ENCODE measurements around the gene CARNS1. TPM values are rescaled to one million over a fixed set of nuclear protein-coding genes. Genes with fewer than 3 reads are reported as not detected.
"Not testable (repeated sequence)": the region's sequence is repeated elsewhere in the genome, so short reads cannot be mapped to it uniquely, and the experiment has no call there.

The CARNS1 gene
- total RNA-seq, 1 donor from 2014 or later, result 14.5 TPM

DNA sequence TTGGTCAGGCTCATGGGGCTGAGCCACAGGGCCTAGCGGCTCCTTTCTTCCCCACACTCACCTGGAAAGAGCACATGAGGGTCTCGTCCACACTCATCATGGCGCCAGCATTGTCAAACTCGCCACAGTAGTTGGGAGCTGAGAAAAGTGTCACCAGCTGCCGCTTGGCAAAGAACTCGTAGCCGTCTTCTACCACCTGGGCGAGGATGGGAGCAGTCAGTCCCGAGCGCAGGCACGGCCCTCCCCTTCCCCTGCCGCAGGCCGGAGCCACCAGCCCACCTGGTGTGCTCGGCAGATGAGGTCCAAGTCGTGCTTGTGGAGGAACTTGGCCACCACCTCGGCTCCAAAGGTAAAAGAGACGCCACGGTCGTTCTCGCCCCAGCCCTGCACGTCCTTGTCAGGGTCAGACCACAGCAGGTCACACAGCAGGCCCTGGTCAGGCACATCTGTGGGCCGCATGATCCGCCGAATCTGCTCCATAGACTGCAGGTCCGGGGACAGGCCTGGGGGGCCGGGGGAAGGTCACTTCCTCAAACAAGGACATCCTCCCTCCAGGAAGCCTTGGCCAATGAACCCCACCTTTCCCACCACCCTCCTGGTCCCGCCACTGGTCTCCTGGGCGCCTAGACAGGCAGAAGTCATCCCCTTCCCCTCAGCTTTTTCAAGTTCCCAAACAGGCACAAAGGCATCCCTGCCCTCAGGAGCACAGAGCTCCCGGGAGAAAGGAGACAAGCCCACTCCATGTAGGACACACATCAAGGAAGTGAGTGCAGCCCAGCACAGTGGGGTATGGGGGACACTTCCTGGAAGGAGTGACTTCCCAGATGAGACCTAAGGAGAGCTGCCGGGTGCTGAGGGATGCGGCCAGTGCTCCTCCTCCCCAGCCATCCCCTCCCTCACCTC is 16.6 kb upstream of the CARNS1 start:
- TF ChIP-seq, protein P1, sequence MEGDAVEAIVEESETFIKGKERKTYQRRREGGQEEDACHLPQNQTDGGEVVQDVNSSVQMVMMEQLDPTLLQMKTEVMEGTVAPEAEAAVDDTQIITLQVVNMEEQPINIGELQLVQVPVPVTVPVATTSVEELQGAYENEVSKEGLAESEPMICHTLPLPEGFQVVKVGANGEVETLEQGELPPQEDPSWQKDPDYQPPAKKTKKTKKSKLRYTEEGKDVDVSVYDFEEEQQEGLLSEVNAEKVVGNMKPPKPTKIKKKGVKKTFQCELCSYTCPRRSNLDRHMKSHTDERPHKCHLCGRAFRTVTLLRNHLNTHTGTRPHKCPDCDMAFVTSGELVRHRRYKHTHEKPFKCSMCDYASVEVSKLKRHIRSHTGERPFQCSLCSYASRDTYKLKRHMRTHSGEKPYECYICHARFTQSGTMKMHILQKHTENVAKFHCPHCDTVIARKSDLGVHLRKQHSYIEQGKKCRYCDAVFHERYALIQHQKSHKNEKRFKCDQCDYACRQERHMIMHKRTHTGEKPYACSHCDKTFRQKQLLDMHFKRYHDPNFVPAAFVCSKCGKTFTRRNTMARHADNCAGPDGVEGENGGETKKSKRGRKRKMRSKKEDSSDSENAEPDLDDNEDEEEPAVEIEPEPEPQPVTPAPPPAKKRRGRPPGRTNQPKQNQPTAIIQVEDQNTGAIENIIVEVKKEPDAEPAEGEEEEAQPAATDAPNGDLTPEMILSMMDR (IDR thresholded peaks at IDR 0.05; ENCODE audit: borderline replicate concordance), result no peak
- Histone ChIP-seq H3K36me3 (peaks cover 50% of the 10 kb centered on the region), H3K27ac (replicated peaks) (no peak overlapping the region), H3K27me3 (ENCODE audit: low read depth) (no peaks in the 10 kb centered on the region), H3K9me3 (replicated peaks) (no peaks in the 10 kb centered on the region), H3K4me1 (peaks cover 68% of the 10 kb centered on the region), H3K4me3 (no peak overlapping the region)
- intact Hi-C loops (cut with micrococcal nuclease), result loop anchor here (10.0 kb wide), 1 partner anchor 106 kb away; the partner anchor contains the start of genes CDK2AP2 and PITPNM1
- DNase-seq, result no peak

DNA sequence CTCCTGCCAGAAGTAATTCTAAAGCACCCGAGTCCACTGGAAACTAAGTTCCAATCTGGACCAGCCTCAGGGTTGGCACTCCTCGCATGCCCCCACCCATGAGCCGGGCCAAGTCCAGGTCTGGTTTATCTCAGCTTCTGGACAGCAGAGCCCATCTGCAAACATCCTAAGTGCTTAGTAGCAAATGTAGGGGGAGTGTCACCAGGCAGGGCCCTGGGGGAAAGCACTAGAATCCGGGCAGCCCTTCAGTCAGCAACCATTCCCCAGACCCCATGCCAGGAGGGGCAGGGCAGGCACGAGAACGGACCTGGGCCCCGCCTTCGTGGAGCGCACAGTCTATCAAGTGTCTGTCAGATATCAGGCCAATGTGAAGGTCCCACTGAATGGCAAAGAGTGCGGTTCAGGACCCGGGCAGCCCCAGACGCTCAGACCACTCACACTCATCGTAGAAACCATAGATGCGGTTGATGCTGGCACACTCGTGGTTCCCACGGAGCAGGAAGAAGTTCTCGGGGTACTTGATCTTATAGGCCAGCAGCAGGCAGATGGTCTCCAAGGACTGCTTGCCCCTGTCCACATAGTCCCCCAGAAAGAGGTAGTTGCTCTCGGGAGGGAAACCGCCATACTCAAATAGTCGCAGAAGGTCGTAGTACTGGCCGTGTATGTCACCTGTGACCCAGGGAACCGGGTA is 15.1 kb upstream of the CARNS1 start:
- peak overlapping the region; percentile 99 for H3K4me3 ChIP-seq
- H3K27me3 ChIP-seq (ENCODE audit: low read depth), result peaks cover 6% of the 10 kb centered on the region
- TF ChIP-seq, protein P1 (IDR thresholded peaks at IDR 0.05; ENCODE audit: borderline replicate concordance), result no peak
- no peak for DNase-seq
- peaks cover 68% of the 10 kb centered on the region for H3K4me1 ChIP-seq
- intact Hi-C loops (cut with micrococcal nuclease), result no loop called here
- no peaks in the 10 kb centered on the region for H3K9me3 ChIP-seq (replicated peaks)
- H3K36me3 ChIP-seq, result peaks cover 48% of the 10 kb centered on the region
- peak overlapping the region; percentile 99 for H3K27ac ChIP-seq (replicated peaks)

DNA sequence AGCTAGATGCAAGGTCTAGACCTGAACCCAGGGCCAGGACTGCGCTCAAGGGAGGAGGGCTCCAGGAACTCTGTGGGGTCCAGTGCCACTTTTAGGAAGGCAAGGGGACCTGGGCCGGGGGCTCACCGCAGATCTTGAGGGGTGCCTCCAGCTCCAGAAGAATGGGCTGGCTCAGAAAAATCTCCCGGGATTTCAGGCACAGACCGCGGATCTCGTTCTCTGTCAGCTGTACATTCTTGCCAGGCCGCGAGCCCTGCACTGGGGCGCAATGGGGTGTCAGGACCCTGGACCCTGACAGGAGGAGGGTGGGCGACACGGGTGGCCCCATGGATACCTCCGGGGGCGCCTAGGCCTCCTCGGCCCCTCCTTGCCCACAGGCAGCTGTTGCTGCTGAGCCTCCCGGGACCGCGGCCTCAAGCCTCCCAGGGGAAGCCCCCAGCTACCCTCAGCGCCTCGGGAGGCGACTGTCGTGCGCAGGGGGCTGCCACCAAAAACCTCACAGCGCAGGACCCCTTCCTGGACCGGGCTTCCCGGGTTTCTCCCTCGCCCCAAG is 14.5 kb upstream of the CARNS1 start:
- Histone ChIP-seq H3K4me3 (peak overlapping the region; percentile 99), H3K4me1 (peaks cover 68% of the 10 kb centered on the region), H3K36me3 (peaks cover 43% of the 10 kb centered on the region), H3K27me3 (ENCODE audit: low read depth) (peaks cover 7% of the 10 kb centered on the region), H3K27ac (replicated peaks) (peak overlapping the region; percentile 99), H3K9me3 (replicated peaks) (no peaks in the 10 kb centered on the region)
- intact Hi-C loops (cut with micrococcal nuclease), result no loop called here
- no peak for DNase-seq
- TF ChIP-seq, protein P1 (IDR thresholded peaks at IDR 0.05; ENCODE audit: borderline replicate concordance), result no peak

DNA sequence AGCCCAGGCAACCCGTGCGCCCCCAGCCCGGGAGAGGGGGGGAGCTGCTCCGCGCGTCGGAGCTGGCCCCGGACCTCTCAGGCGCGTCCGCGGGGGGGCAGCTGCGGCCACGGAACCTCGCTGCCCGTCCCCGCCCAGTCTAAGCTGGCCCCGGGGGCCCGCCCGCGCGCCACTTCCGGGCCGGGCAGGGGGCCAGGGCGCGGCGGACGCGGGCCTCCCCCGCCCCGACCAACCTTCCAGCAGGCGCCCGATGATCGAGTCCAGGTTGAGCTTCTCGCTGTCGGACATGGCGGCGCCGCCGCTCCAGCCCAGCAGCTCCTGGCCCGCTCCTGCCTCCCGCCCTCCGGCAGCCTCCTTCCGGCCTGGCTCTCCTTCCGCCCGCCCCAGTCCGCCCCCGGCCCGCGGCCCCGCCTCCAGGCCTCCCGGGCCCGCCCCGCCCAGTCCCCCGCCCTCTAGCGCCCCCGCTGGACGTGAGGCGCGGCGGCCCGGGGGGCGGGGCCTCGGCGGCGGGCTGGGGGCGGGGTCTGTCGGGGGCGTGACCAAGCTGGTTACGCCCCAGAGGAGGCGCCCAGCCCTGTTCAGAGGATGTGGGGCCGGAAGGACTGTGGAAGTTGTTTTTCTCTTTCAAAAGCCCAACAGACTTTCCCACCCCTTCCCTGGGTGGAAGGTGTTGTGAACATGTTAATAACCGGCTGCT is 13.8 kb upstream of the CARNS1 start, which contains the start of gene PPP1CA:
Gene PPP1CA, minus strand, starts transcription at position 364 of the 697 bp plus-strand sequence. Its CDS starts 76 bp downstream, at position 288.
- H3K27ac ChIP-seq (replicated peaks), result peak within 1 kb of the TSS; percentile 99
- peaks cover 66% of the 10 kb centered on the region for H3K4me1 ChIP-seq
- H3K27me3 ChIP-seq (ENCODE audit: low read depth), result peaks cover 7% of the 10 kb centered on the region
- TF ChIP-seq, protein P1 (IDR thresholded peaks at IDR 0.05; ENCODE audit: borderline replicate concordance), result peak; percentile 79
- intact Hi-C loops (cut with micrococcal nuclease), result no loop called here
- H3K36me3 ChIP-seq, result peaks cover 37% of the 10 kb centered on the region
- peak; percentile 92 for DNase-seq
- H3K9me3 ChIP-seq (replicated peaks), result no peaks in the 10 kb centered on the region
- peak within 1 kb of the TSS; percentile 99 for H3K4me3 ChIP-seq

DNA sequence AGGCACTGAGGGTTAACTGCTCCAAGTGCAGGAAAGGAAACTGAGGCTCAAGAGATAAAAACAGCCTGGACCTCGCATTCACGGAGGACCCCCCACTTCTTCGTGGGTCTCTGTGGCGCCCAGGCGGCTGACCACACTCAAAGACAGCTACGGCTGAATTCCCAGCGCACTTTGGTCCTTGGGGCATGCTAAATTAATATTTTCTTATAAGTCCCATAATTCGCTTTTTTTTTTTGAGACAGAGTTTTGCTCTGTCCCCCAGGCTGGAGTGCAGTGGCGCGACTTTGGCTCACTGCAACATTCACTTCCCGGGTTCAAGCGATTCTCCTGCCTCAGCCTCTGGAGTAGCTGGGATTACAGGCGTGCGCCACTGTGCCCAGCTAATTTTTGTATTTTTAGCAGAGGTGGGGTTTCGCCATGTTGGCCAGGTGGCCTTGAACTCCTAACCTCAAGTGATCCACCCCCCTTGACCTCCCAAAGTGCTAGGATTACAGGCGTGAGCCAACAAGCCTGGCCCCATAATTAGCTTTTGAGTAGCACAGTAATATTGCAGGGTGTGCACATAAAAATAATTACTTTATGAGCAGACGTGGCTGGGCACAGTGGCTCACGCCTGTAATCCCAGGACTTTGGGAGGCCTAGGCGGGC is 13.2 kb upstream of the CARNS1 start:
- peaks cover 30% of the 10 kb centered on the region for H3K36me3 ChIP-seq
- H3K4me1 ChIP-seq, result peaks cover 66% of the 10 kb centered on the region
- DNase-seq; H3K27me3 ChIP-seq (ENCODE audit: low read depth); H3K9me3 ChIP-seq (replicated peaks); intact Hi-C loops (cut with micrococcal nuclease): not testable (repeated sequence)
- peak overlapping the region; percentile 99 for H3K4me3 ChIP-seq
- H3K27ac ChIP-seq (replicated peaks), result peak overlapping the region; percentile 99

DNA sequence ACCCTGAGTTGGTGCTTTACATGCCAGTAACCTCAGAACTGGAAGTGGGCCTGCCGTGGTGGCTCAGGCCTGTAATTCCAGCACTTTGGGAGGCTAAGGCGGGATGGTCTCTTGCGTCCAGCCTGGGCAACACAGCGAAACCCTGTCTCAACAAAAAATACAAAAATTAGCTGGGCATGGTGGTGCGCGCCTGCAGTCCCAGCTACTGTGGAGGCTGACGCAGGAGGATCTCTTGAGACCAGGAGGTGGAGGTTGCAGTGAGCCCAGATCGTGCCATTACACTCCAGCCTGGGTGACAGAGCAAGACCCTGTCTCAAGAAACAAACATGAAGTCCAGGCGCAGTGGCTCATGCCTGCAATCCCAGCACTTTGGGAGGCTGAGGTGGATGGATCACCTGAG is 12.4 kb upstream of the CARNS1 start:
- H3K4me3 ChIP-seq; DNase-seq; H3K9me3 ChIP-seq (replicated peaks); intact Hi-C loops (cut with micrococcal nuclease): not testable (repeated sequence)
- Histone ChIP-seq H3K4me1 (peaks cover 59% of the 10 kb centered on the region), H3K36me3 (peaks cover 22% of the 10 kb centered on the region), H3K27ac (replicated peaks) (peak overlapping the region; percentile 21), H3K27me3 (ENCODE audit: low read depth) (peaks cover 10% of the 10 kb centered on the region)

Measured in left ventricle myocardium inferior (tissue), 1 donor.